ENCODE data around the gene HEXD. TPM values are rescaled to one million over a fixed set of nuclear protein-coding genes. Genes with fewer than 3 reads are reported as not detected.

HEXD gene
- total and polyA plus RNA-seq, 2 of the 8 experiments (the other 6 are each of a cell fraction or from before 2014, with no cell fraction given), result 20.6 to 21.8 TPM

DNA sequence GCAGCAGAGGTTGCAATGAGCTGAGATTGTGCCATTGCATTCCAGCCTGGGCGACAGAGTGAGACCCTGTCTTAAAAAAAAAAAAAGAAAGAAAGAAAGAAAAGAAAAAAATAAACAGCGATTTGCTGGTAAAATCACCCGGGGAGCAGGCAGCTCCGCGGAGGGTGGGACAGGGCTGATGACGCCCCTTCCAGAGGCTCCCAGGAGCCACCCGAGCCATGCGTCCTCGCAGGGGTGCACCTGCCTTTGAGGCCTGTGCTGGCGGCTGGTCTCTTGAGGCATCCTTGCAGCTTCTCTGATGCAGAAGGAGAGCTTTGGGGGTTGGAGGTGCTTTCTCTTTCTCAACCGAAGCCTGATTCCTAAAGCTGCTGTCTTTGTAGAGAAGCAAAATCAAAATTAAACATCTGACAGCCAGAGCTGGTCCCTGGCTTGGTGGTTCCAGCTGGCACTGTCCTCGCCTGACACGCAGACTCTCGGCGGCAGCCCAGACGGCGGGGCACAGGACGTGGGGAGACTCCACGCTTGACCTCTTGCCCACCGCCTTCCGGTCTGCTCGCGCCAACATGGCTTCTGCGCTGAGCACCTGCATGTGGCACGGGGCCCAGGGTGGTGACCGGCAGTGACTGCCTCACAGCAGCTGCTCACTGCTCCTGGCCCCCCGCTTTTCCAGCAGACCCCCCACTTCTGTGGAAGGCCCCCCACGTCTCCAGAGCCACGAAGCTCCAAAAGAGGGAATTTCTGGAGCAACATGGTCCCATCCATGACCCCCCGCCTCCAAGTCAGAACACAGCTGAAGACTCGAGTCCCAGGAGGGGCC lies 40.0 kb upstream of the HEXD start:
- Histone ChIP-seq H2BK20ac (ENCODE audit: low read length) (no peak overlapping the region), H3K79me1 (ENCODE audit: low read depth, low read length) (no peaks in the 10 kb centered on the region), H3K14ac (ENCODE audit: insufficient read length) (no peak overlapping the region), H4K20me1 (replicated peaks in 1 of 2; ENCODE audit: control insufficient read depth in 1 of 2, insufficient read depth in 2 of 2, low read length in 2 of 2) (peaks cover 0 to 5% of the 10 kb centered on the region in 2 experiments), H3K56ac (replicated peaks; ENCODE audit: insufficient read length, low read depth, low read length) (no peak overlapping the region), H3K4me1 (replicated peaks in 1 of 4; ENCODE audit: control insufficient read depth in 3 of 4, insufficient read depth in 4 of 4, low read length in 3 of 4) (no peaks in the 10 kb centered on the region; a peak in 1 of 7 replicates), H2AFZ (ENCODE audit: low read length) (no peak overlapping the region), H3K18ac (ENCODE audit: extremely low read depth, low read length) (no peak overlapping the region), H3K4me3 (ENCODE audit: extremely low read depth in 1 of 4, insufficient read depth in 2 of 4, low read depth in 3 of 4, low read length in 4 of 4) (no peak overlapping the region), H2AK5ac (ENCODE audit: low read depth, low read length) (no peak overlapping the region), H3K4me2 (ENCODE audit: insufficient read depth in 1 of 2, low read depth in 2 of 2, low read length in 2 of 2) (no peak overlapping the region), H4K8ac (ENCODE audit: extremely low read depth, insufficient read depth, low read length) (no peak overlapping the region), H3K23ac (ENCODE audit: insufficient read length) (no peak overlapping the region), H3K23me2 (ENCODE audit: low read depth, low read length) (no peaks in the 10 kb centered on the region), H3K9ac (replicated peaks in 1 of 4; ENCODE audit: extremely low read depth in 1 of 4, low read depth in 3 of 4, low read length in 3 of 4) (no peak overlapping the region), H4K91ac (replicated peaks; ENCODE audit: insufficient read length, low read length) (no peak overlapping the region), H3K9me3 (ENCODE audit: insufficient read depth in 2 of 2, low read depth in 1 of 2, low read length in 1 of 2) (no peaks in the 10 kb centered on the region), H3K36me3 (ENCODE audit: control insufficient read depth in 2 of 4, insufficient read depth in 4 of 4, low read length in 3 of 4) (no peaks in the 10 kb centered on the region), H2BK15ac (ENCODE audit: low read length) (no peak overlapping the region), H3K27ac (ENCODE audit: low read depth, low read length) (no peak overlapping the region), H2BK120ac (replicated peaks; ENCODE audit: low read depth, low read length) (no peak overlapping the region), H4K5ac (ENCODE audit: insufficient read length, low read depth, low read length) (no peak overlapping the region), H3K79me2 (ENCODE audit: control insufficient read depth in 1 of 2, insufficient read depth in 2 of 2, low read length in 2 of 2) (no peaks in the 10 kb centered on the region), H2BK5ac (ENCODE audit: low read depth, low read length) (no peak overlapping the region), H3K27me3 (replicated peaks in 1 of 4; ENCODE audit: control insufficient read depth in 3 of 4, extremely low read depth in 1 of 4, insufficient read depth in 3 of 4, low read length in 3 of 4) (peaks cover 9 to 29% (median 20%) of the 10 kb centered on the region in 4 experiments; a peak in 6 of 7 replicates), H3K4ac (replicated peaks; ENCODE audit: insufficient read length, low read depth, low read length) (no peak overlapping the region), H2BK12ac (ENCODE audit: low read depth, low read length) (no peak overlapping the region)
- POLR2A ChIA-PET (ENCODE audit: partially characterized antibody), result interaction anchor here (0.6 to 1.1 kb wide), 3 partner anchors 23 to 235 kb away, joined by 3 to 6 read pairs (median 3); partner anchors contain the start of gene SECTM1
- WGBS, 2 experiments (ENCODE audit: extremely low coverage in 1 of 2, insufficient coverage in 1 of 2, insufficient read length in 1 of 2, insufficient replicate concordance in 2 of 2, low coverage in 1 of 2, low lambda C conversion rate in 2 of 2, missing lambda C conversion rate in 1 of 2), result 89% methylated on average over 25 of the region's 31 CpGs; no CpG with 5 or more reads in 1 of the 2 experiments
- CTCF ChIA-PET (ENCODE audit: partially characterized antibody), result interaction anchor here (0.6 to 1.3 kb wide), 4 partner anchors 11 to 556 kb away, joined by 3 read pairs; no protein-coding TSS in a partner anchor
- FAIRE-seq (no peak), DNase-seq (ENCODE audit: low read depth in 1 of 2, low spot score in 2 of 2) (no peak)
- TF ChIP-seq ASH2L (IDR thresholded peaks at IDR 0.05; ENCODE audit: low read length), result no peak
- TF ChIP-seq SP2 (IDR thresholded peaks at IDR 0.05; ENCODE audit: low read length), result no peak
- TF ChIP-seq BACH1 (IDR thresholded peaks at IDR 0.05; ENCODE audit: low read length), result no peak
- no peak for TF ChIP-seq HDAC2 (IDR thresholded peaks at IDR 0.05; ENCODE audit: borderline replicate concordance in 1 of 2, low read depth in 2 of 2, low read length in 2 of 2)
- TF ChIP-seq CREB1 (IDR thresholded peaks at IDR 0.05), result no peak
- no peak for TF ChIP-seq EP300 (IDR thresholded peaks at IDR 0.05; ENCODE audit: borderline replicate concordance in 1 of 2, low read depth in 2 of 2, low read length in 2 of 2)
- no peak for TF ChIP-seq RFX5 (IDR thresholded peaks at IDR 0.05; ENCODE audit: borderline replicate concordance, low read depth, low read length)
- TF ChIP-seq, protein P1, sequence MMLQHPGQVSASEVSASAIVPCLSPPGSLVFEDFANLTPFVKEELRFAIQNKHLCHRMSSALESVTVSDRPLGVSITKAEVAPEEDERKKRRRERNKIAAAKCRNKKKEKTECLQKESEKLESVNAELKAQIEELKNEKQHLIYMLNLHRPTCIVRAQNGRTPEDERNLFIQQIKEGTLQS (IDR thresholded peaks at IDR 0.05; ENCODE audit: insufficient read depth, low read depth, low read length), result no peak
- no peak for TF ChIP-seq RAD21 (IDR thresholded peaks at IDR 0.05 in 1 of 2, conservative IDR thresholded peaks at IDR 0.05 in 1 of 2; ENCODE audit: low read depth in 2 of 2, low read length in 2 of 2)
- TF ChIP-seq NRF1 (IDR thresholded peaks at IDR 0.05; ENCODE audit: low read depth, low read length), result no peak
- no peak for TF ChIP-seq SRF (IDR thresholded peaks at IDR 0.05; ENCODE audit: low read depth, low read length)
